MM.1S (cell line): ENCODE data around the gene BRINP3.

Source experiments
- DNase-seq: peaks from one replicate; pipeline ENCODE4 v3.0.0-alpha.2; 2015
- H2AFZ ChIP-seq: fragments of 300-600 bp; sonication (generic); 2 replicates; pipeline ENCODE4 v1.6.0; 2016; ENCODE audit warnings: antibody characterized with exemption, low read length
- H3F3A ChIP-seq: fragments of 300-600 bp; sonication (generic); 2 replicates; pipeline ENCODE4 v1.6.1; 2016; ENCODE audit warnings: mild to moderate bottlenecking, antibody characterized with exemption, low read length, moderate library complexity, mixed read lengths; ENCODE audit not compliant: insufficient read depth
- H3K27ac ChIP-seq: fragments of 300-600 bp; sonication (generic); 2 replicates; pipeline ENCODE4 v1.5.1; 2016; ENCODE audit warnings: mild to moderate bottlenecking, low read length
- H3K27me3 ChIP-seq: fragments of 300-600 bp; sonication (generic); replicated peaks from 2 replicates; pipeline ENCODE4 v1.6.0; 2016; ENCODE audit warnings: low read length; ENCODE audit not compliant: insufficient read depth
- H3K36me3 ChIP-seq: fragments of 300-600 bp; sonication (generic); replicated peaks from 2 replicates; pipeline ENCODE4 v1.6.1; 2016; ENCODE audit warnings: mild to moderate bottlenecking, low read length, mixed read lengths; ENCODE audit not compliant: insufficient read depth
- H3K4me1 ChIP-seq: fragments of 300-600 bp; sonication (generic); 2 replicates; pipeline ENCODE4 v1.6.1; 2016; ENCODE audit warnings: low read length, mixed read lengths
- H3K4me2 ChIP-seq: fragments of 300-600 bp; sonication (generic); 2 replicates; pipeline ENCODE4 v1.6.0; 2016; ENCODE audit warnings: low read depth, low read length
- H3K4me3 ChIP-seq: fragments of 300-600 bp; sonication (generic); 2 replicates; pipeline ENCODE4 v1.5.1; 2016; ENCODE audit warnings: low read length, mixed read lengths
- H3K79me2 ChIP-seq: fragments of 300-600 bp; sonication (generic); 2 replicates; pipeline ENCODE4 v1.6.1; 2016; ENCODE audit warnings: mixed run types, low read length, mixed read lengths
- H3K9ac ChIP-seq: fragments of 300-600 bp; sonication (generic); 2 replicates; pipeline ENCODE4 v1.6.1; 2016; ENCODE audit warnings: low read length, mixed read lengths
- H3K9me2 ChIP-seq: fragments of 300-600 bp; sonication (generic); replicated peaks from 2 replicates; pipeline ENCODE4 v1.6.1; 2016; ENCODE audit warnings: mild to moderate bottlenecking, low read length, mixed read lengths; ENCODE audit not compliant: insufficient read depth
- H3K9me3 ChIP-seq: fragments of 300-600 bp; sonication (generic); replicated peaks from 2 replicates; pipeline ENCODE4 v1.6.1; 2016; ENCODE audit warnings: mild to moderate bottlenecking, low read length, mixed read lengths; ENCODE audit not compliant: insufficient read depth
- H4K20me1 ChIP-seq: fragments of 300-600 bp; sonication (generic); 2 replicates; pipeline ENCODE4 v1.6.1; 2016; ENCODE audit warnings: mild to moderate bottlenecking, low read length, moderate library complexity, mixed read lengths; ENCODE audit not compliant: insufficient read depth
- EZH2 ChIP-seq: fragments of 300-600 bp; sonication (generic); optimal IDR thresholded peaks from 2 replicates; pipeline ENCODE3; 2017; ENCODE audit warnings: low read depth, mild to moderate bottlenecking, antibody characterized with exemption, low read length, mixed read lengths
- EZH2phosphoT487 ChIP-seq: fragments of 300-600 bp; sonication (generic); IDR thresholded peaks from 2 replicates; pipeline ENCODE4 v1.6.1; 2018; ENCODE audit warnings: antibody characterized with exemption, low read length
- TF ChIP-seq, protein P1 (sequence below): fragments of 300-600 bp; sonication (generic); IDR thresholded peaks from 2 replicates; pipeline ENCODE4 v1.5.1; 2016; ENCODE audit warnings: antibody characterized with exemption, low read length, mixed read lengths

The BRINP3 gene

DNA sequence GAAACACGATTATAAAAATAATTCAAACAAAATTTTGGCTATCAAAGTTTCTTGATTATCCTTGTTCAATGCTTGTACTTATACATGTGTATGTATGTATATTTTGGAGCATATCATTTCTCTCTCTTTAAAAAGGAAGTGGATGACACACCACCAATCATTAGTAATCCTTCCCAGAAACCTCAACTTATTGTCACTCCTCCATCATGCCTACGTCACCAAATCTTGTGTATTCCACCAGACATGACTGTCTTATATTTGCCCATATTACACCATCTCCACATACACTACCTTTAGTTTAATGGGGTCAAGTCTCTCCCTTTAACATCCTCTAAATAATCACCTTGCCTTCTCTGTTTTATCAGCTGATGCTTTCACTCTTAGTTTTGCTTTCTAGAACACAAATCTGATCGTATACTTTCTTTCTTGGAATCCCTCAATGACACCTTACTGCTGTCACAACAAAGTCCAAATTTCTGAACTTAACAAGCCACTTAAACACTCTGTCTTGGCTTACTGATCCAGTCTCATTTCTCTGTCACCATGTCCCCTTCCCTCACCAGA is 124.0 kb downstream of the BRINP3 start:
- Histone ChIP-seq H3K4me1 (no peaks in the 10 kb centered on the region), H3K36me3 (no peaks in the 10 kb centered on the region), H3K9me2 (no peaks in the 10 kb centered on the region), H3F3A (no peaks in the 10 kb centered on the region), H4K20me1 (no peaks in the 10 kb centered on the region), H3K9me3 (no peaks in the 10 kb centered on the region), H3K4me2 (no peak overlapping the region), H3K4me3 (no peak overlapping the region), H3K27me3 (no peaks in the 10 kb centered on the region), H2AFZ (no peak overlapping the region), H3K9ac (no peak overlapping the region), H3K27ac (no peak overlapping the region), H3K79me2 (no peaks in the 10 kb centered on the region)
- DNase-seq: no peak
- TF ChIP-seq EZH2phosphoT487: no peak
- TF ChIP-seq, protein P1, sequence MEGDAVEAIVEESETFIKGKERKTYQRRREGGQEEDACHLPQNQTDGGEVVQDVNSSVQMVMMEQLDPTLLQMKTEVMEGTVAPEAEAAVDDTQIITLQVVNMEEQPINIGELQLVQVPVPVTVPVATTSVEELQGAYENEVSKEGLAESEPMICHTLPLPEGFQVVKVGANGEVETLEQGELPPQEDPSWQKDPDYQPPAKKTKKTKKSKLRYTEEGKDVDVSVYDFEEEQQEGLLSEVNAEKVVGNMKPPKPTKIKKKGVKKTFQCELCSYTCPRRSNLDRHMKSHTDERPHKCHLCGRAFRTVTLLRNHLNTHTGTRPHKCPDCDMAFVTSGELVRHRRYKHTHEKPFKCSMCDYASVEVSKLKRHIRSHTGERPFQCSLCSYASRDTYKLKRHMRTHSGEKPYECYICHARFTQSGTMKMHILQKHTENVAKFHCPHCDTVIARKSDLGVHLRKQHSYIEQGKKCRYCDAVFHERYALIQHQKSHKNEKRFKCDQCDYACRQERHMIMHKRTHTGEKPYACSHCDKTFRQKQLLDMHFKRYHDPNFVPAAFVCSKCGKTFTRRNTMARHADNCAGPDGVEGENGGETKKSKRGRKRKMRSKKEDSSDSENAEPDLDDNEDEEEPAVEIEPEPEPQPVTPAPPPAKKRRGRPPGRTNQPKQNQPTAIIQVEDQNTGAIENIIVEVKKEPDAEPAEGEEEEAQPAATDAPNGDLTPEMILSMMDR: no peak
- no peak for TF ChIP-seq EZH2

DNA sequence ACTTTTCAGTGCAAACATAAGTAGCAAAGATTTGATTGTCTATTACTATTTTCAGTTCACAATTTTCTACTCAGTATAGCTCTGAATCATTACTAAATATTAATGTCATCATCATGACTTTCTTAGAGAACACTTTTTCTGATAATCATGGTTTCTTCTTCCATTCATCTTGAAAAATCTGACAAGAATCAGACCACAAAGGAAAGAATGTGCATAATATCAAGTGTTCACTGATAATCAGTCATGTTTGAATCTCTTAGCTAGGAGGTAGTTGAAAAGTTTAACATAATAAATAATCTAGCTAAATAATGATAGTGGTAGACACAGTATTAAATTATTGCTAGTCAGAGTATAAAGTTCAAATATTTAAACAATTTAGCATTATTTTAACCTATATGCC is 133.2 kb downstream of the BRINP3 start:
- Histone ChIP-seq H3K4me2 (no peak overlapping the region), H4K20me1 (no peaks in the 10 kb centered on the region), H3K9ac (no peak overlapping the region), H3K36me3 (no peaks in the 10 kb centered on the region), H3K9me3 (no peaks in the 10 kb centered on the region), H3K79me2 (no peaks in the 10 kb centered on the region), H3F3A (no peaks in the 10 kb centered on the region), H3K4me1 (no peaks in the 10 kb centered on the region), H3K27ac (no peak overlapping the region), H2AFZ (no peak overlapping the region), H3K27me3 (no peaks in the 10 kb centered on the region), H3K9me2 (no peaks in the 10 kb centered on the region), H3K4me3 (no peak overlapping the region)
- TF ChIP-seq EZH2 (no peak), EZH2phosphoT487 (no peak)
- TF ChIP-seq, protein P1: no peak
- no peak for DNase-seq

DNA sequence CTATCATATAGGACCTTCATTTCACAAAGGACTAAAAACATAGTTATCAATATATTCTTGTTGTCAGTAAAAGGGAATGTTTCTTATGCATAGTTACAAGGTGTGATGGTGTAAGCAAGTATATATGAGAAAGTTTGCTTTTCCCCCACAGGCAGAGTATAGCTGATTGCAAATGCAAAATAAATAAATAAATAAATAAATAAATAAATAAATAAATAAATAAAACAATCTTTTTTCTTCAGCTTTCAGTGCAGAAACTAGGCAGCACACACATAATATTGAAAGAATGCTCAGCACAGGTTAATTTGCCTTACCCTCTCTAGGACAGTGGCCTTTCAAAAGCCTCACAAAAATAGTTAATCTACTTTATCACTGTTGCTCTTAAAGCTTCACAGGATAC is 138.8 kb downstream of the BRINP3 start:
- H2AFZ ChIP-seq: no peak overlapping the region
- H3K4me3 ChIP-seq: no peak overlapping the region
- no peaks in the 10 kb centered on the region for H3K4me1 ChIP-seq
- no peaks in the 10 kb centered on the region for H3K9me2 ChIP-seq
- TF ChIP-seq EZH2phosphoT487 (no peak), EZH2 (no peak)
- TF ChIP-seq, protein P1: no peak
- no peaks in the 10 kb centered on the region for H3K36me3 ChIP-seq
- no peak overlapping the region for H3K9ac ChIP-seq
- H3K9me3 ChIP-seq: no peaks in the 10 kb centered on the region
- no peaks in the 10 kb centered on the region for H4K20me1 ChIP-seq
- H3K27ac ChIP-seq: no peak overlapping the region
- DNase-seq: no peak
- H3K27me3 ChIP-seq: no peaks in the 10 kb centered on the region
- no peak overlapping the region for H3K4me2 ChIP-seq
- no peaks in the 10 kb centered on the region for H3F3A ChIP-seq
- H3K79me2 ChIP-seq: no peaks in the 10 kb centered on the region
